ENCODE measurements around the gene NEK10. TPM values are rescaled to one million over a fixed set of nuclear protein-coding genes. Genes with fewer than 3 reads are reported as not detected.

NEK10 gene
- total and polyA plus RNA-seq, 4 donors, result 3.5 to 60.3 (median 12.8) TPM

GRCh38 chr3:27380433-27381357, 11.5 kb upstream of the NEK10 start:
- 75 to 89% methylated on average over 3 of the region's 3 CpGs for WGBS, 2 donors
- ATAC-seq (ENCODE audit: insufficient read depth, low FRiP score) (no peak), DNase-seq (no peak)
- no peak for TF ChIP-seq CTCF (IDR thresholded peaks at IDR 0.05; ENCODE audit: control extremely low read depth, extremely low read depth)
- Histone ChIP-seq H3K27me3 (ENCODE audit: control insufficient read depth in 3 of 3, insufficient read depth in 3 of 3, low read length in 2 of 3) (no peaks in the 10 kb centered on the region), H3K4me1 (ENCODE audit: control insufficient read depth in 5 of 5, insufficient read depth in 5 of 5, low read length in 5 of 5) (peaks cover 0 to 11% (median 0%) of the 10 kb centered on the region in 5 donors), H3K36me3 (ENCODE audit: control insufficient read depth in 4 of 4, insufficient read depth in 4 of 4, low read length in 4 of 4) (peaks cover 0 to 20% (median 2%) of the 10 kb centered on the region in 4 donors), H3K27ac (ENCODE audit: low read depth in 1 of 2, low read length in 1 of 2) (no peak overlapping the region), H3K4me3 (no peak overlapping the region), H3K9me3 (ENCODE audit: control insufficient read depth in 4 of 4, insufficient read depth in 3 of 4, low read length in 3 of 4) (no peaks in the 10 kb centered on the region), H3K9ac (ENCODE audit: insufficient read depth in 1 of 2, low read length in 2 of 2) (no peak overlapping the region)

- ATAC-seq (ENCODE audit: insufficient read depth, low FRiP score) (no peak), DNase-seq (no peak)
- Histone ChIP-seq H3K36me3 (ENCODE audit: control insufficient read depth in 4 of 4, insufficient read depth in 4 of 4, low read length in 4 of 4) (peaks cover 0 to 5% (median 0%) of the 10 kb centered on the region in 4 donors), H3K4me1 (ENCODE audit: control insufficient read depth in 5 of 5, insufficient read depth in 5 of 5, low read length in 5 of 5) (peaks cover 0 to 1% (median 0%) of the 10 kb centered on the region in 5 donors), H3K9me3 (ENCODE audit: control insufficient read depth in 4 of 4, insufficient read depth in 3 of 4, low read length in 3 of 4) (no peaks in the 10 kb centered on the region), H3K4me3 (no peak overlapping the region), H3K27me3 (ENCODE audit: control insufficient read depth in 3 of 3, insufficient read depth in 3 of 3, low read length in 2 of 3) (no peaks in the 10 kb centered on the region), H3K9ac (ENCODE audit: insufficient read depth in 1 of 2, low read length in 2 of 2) (no peak overlapping the region), H3K27ac (ENCODE audit: low read depth in 1 of 2, low read length in 1 of 2) (no peak overlapping the region)
- TF ChIP-seq CTCF (IDR thresholded peaks at IDR 0.05; ENCODE audit: control extremely low read depth, extremely low read depth), result no peak
Observed at GRCh38 chr3:27378331-27378730, 9.1 kb upstream of the NEK10 start.

GRCh38 chr3:27376109-27376772, 7.1 kb upstream of the NEK10 start:
- TF ChIP-seq CTCF (IDR thresholded peaks at IDR 0.05; ENCODE audit: control extremely low read depth, extremely low read depth), result no peak
- no peaks in the 10 kb centered on the region for H3K36me3 ChIP-seq (ENCODE audit: control insufficient read depth in 4 of 4, insufficient read depth in 4 of 4, low read length in 4 of 4)
- no peak overlapping the region for H3K4me3 ChIP-seq
- H3K27me3 ChIP-seq (ENCODE audit: control insufficient read depth in 3 of 3, insufficient read depth in 3 of 3, low read length in 2 of 3), result no peaks in the 10 kb centered on the region
- WGBS, 2 donors, result 73 to 77% methylated on average over 6 of the region's 6 CpGs
- no peaks in the 10 kb centered on the region for H3K4me1 ChIP-seq (ENCODE audit: control insufficient read depth in 5 of 5, insufficient read depth in 5 of 5, low read length in 5 of 5)
- DNase-seq (no peak), ATAC-seq (ENCODE audit: insufficient read depth, low FRiP score) (no peak)
- no peaks in the 10 kb centered on the region for H3K9me3 ChIP-seq (ENCODE audit: control insufficient read depth in 4 of 4, insufficient read depth in 3 of 4, low read length in 3 of 4)
- H3K27ac ChIP-seq (ENCODE audit: low read depth in 1 of 2, low read length in 1 of 2), result no peak overlapping the region
- H3K9ac ChIP-seq (ENCODE audit: insufficient read depth in 1 of 2, low read length in 2 of 2), result no peak overlapping the region

Data from lung (tissue), 12 donors.